Right lobe of liver (tissue), 6 donors: Measurements from ENCODE around the gene CYB561A3. TPM values are rescaled to one million over a fixed set of nuclear protein-coding genes. Genes with fewer than 3 reads are reported as not detected.

Source experiments
- ATAC-seq, 4 donors: fragments of 200-7000 bp; cut with Tn5 transposase; one replicate each; pipeline ENCODE4 v1.9.1; 2020; ENCODE audit warnings: mild to moderate bottlenecking in 4 of 4, moderate library complexity in 4 of 4
- DNase-seq, 3 donors: peaks; one replicate each; pipeline ENCODE4 v3.0.0-alpha.2; 2020
- H3K27ac ChIP-seq, 3 donors: fragments of 200-600 bp; one replicate each; pipeline ENCODE4 v1.8.0; 2022
- H3K27me3 ChIP-seq, 2 donors: fragments of 200-600 bp; one replicate each; pipeline ENCODE4 v1.8.0; 2022
- H3K36me3 ChIP-seq, 4 donors: fragments of 200-600 bp; sonication (generic) in 1 of 4; one replicate each; pipeline versions ENCODE4 v1.5.1 to v1.8.0; 2017 to 2022; ENCODE audit warnings: control low read depth in 1 of 4
- H3K4me1 ChIP-seq, 4 donors: fragments of 200-600 bp; sonication (generic) in 1 of 4; one replicate each; pipeline versions ENCODE4 v1.5.1 to v1.8.0; 2017 to 2022; ENCODE audit warnings: control low read depth in 1 of 4
- H3K4me3 ChIP-seq, 3 donors: fragments of 200-600 bp; one replicate each; pipeline ENCODE4 v1.8.0; 2022
- H3K9me3 ChIP-seq, 4 donors: fragments of 200-600 bp; sonication (generic) in 1 of 4; one replicate each; pipeline versions ENCODE4 v1.5.1 to v1.8.0; 2017 to 2022; ENCODE audit warnings: control low read depth in 1 of 4
- POLR2A ChIP-seq: fragments of 450-650 bp; IDR thresholded peaks from one replicate; pipeline ENCODE4 v1.6.1; 2017; ENCODE audit warnings: antibody characterized with exemption, mild to moderate bottlenecking
- WGBS: methylation state at CpG from one replicate; pipeline ENCODE4 v1.1.6; 2018; ENCODE audit warnings: low coverage, low lambda C conversion rate; ENCODE audit not compliant: insufficient coverage; ENCODE audit errors: missing lambda C conversion rate; 5-methylcytosine and 5-hydroxymethylcytosine counted together
- intact Hi-C, 2 donors: fragments of 100-400 bp; cut with DNase I; formaldehyde crosslinking; loops; one replicate each; pipeline versions ENCODE4 v1.11.2 to v1.14.1; 2022
- total RNA-seq, 6 experiments: library from RNA; depleted of rRNA in 2 of 6; stranded (reverse); fragments of >200 nt in 2 of 6; fragmentation: NEBNext Ultra II Directional in 3 of 6; extraction: Animal tissue kit (Norgen Biotek cat#: 25700) in 3 of 6; gene quantifications; one replicate each; pipeline versions ENCODE4 v1.1.0 to v1.2.4, GENCODE V29; 2016 to 2023
- TF ChIP-seq, protein P1 (sequence below), 4 donors: fragments of 200-600 bp in 3 of 4; fragments of 450-650 bp in 1 of 4; IDR thresholded peaks; one replicate each; pipeline versions ENCODE4 v1.5.1 to v1.8.0; 2016 to 2022; ENCODE audit warnings: antibody characterized with exemption in 4 of 4, mild to moderate bottlenecking in 2 of 4
- donor health status: DM: no; HTN: yes; CAD: no.
- donor health status: DM: no; HTN: no; CAD: no.
- donor health status: DM: no; HTN: no; CAD: no.
- donor health status: DM: no; HTN: yes; CAD: no.
- donor health status: DM: no; HTN: yes; CAD: no.

Gene CYB561A3
- total RNA-seq, 6 experiments from 2014 or later = 25.6 to 41.8 (median 35.2) TPM

GRCh38 chr11:61359516-61359915 lies 2.2 kb downstream of the CYB561A3 start:
- peaks cover 0 to 5% (median 2%) of the 10 kb centered on the region in 4 donors for H3K36me3 ChIP-seq
- no peaks in the 10 kb centered on the region for H3K9me3 ChIP-seq
- intact Hi-C loops = no loop called here
- DNase-seq (no peak), ATAC-seq (no peak)
- 76% methylated on average over 6 of the region's 6 CpGs for WGBS
- no peak overlapping the region for H3K27ac ChIP-seq
- no peak overlapping the region for H3K4me3 ChIP-seq
- TF ChIP-seq POLR2A = no peak
- TF ChIP-seq, protein P1, sequence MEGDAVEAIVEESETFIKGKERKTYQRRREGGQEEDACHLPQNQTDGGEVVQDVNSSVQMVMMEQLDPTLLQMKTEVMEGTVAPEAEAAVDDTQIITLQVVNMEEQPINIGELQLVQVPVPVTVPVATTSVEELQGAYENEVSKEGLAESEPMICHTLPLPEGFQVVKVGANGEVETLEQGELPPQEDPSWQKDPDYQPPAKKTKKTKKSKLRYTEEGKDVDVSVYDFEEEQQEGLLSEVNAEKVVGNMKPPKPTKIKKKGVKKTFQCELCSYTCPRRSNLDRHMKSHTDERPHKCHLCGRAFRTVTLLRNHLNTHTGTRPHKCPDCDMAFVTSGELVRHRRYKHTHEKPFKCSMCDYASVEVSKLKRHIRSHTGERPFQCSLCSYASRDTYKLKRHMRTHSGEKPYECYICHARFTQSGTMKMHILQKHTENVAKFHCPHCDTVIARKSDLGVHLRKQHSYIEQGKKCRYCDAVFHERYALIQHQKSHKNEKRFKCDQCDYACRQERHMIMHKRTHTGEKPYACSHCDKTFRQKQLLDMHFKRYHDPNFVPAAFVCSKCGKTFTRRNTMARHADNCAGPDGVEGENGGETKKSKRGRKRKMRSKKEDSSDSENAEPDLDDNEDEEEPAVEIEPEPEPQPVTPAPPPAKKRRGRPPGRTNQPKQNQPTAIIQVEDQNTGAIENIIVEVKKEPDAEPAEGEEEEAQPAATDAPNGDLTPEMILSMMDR (IDR thresholded peaks at IDR 0.05) = no peak
- peaks cover 0 to 25% (median 6%) of the 10 kb centered on the region in 4 donors for H3K4me1 ChIP-seq
- no peaks in the 10 kb centered on the region for H3K27me3 ChIP-seq

GRCh38 chr11:61358566-61358965 lies 3.1 kb downstream of the CYB561A3 start:
- H3K36me3 ChIP-seq = no peaks in the 10 kb centered on the region
- H3K27ac ChIP-seq = no peak overlapping the region
- DNase-seq (no peak), ATAC-seq (no peak)
- peaks cover 0 to 22% (median 6%) of the 10 kb centered on the region in 4 donors for H3K4me1 ChIP-seq
- H3K4me3 ChIP-seq = no peak overlapping the region
- TF ChIP-seq, protein P1 (IDR thresholded peaks at IDR 0.05) = no peak
- no peak for TF ChIP-seq POLR2A
- WGBS = 98% methylated on average over 10 of the region's 11 CpGs
- no peaks in the 10 kb centered on the region for H3K27me3 ChIP-seq
- H3K9me3 ChIP-seq = no peaks in the 10 kb centered on the region
- intact Hi-C loops = no loop called here

DNA sequence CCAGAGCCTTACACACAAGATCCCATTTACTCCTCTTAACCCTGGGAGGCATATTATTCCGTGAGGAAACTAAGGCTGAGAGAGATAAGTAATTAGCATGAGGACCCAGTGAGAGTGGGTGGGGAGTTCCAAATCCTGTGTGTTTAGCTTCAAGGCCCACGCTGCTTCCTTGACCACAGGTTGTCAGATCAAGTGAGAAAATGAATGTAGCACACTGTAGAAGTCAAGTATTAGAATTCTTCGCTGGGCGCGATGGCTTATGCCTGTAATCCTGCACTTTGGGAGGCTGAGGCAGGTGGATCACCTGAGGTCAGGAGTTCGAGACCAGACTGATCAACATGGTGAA lies 3.8 kb downstream of the CYB561A3 start:
- Histone ChIP-seq H3K27me3 (no peaks in the 10 kb centered on the region), H3K36me3 (no peaks in the 10 kb centered on the region), H3K9me3 (no peaks in the 10 kb centered on the region), H3K27ac (no peak overlapping the region), H3K4me3 (no peak overlapping the region), H3K4me1 (peaks cover 0 to 20% (median 0%) of the 10 kb centered on the region in 4 donors)
- no peak for ATAC-seq
- intact Hi-C loops = no loop called here
- DNase-seq = no peak
- 80% methylated on average over 6 of the region's 6 CpGs for WGBS
- TF ChIP-seq, protein P1 (IDR thresholded peaks at IDR 0.05) = no peak
- TF ChIP-seq POLR2A = no peak

DNA sequence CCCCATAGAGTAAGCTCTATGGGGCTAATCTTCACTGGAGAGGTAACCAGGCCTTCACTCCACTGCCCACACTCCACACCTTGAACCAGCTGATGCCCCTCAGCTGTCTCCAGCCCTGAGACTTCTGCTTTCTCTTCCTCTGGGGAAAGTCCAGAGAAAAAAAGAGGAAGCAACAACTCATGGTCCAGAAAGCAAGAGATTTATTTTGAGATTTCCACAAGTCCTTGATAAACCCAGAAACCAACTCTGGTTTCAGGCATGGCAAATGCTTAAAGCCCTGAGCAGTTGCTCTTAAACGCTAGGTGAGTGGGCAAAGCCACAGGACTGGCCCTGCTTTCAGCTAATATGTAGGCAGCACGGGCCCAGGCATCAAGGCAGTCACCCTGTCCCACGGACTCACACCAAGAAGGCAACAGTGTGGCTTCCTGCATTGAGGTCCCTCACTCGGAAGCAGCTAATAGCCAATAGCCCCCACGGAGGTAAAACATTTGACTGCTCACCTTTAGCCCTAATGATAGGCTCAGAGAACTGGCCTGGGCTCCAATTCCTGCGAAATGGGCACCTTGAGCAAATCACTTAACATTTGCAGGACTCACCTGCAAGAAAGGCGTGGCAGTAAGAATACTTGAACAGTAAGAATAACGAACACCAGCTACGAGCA lies 4.3 kb downstream of the CYB561A3 start:
- WGBS = 88% methylated on average over 5 of the region's 9 CpGs
- intact Hi-C loops = no loop called here
- no peak overlapping the region for H3K27ac ChIP-seq
- no peak for TF ChIP-seq POLR2A
- TF ChIP-seq, protein P1 (IDR thresholded peaks at IDR 0.05) = no peak
- DNase-seq = no peak
- ATAC-seq = no peak
- no peak overlapping the region for H3K4me3 ChIP-seq
- H3K9me3 ChIP-seq = no peaks in the 10 kb centered on the region
- peaks cover 0 to 18% (median 0%) of the 10 kb centered on the region in 4 donors for H3K4me1 ChIP-seq
- H3K36me3 ChIP-seq = peaks cover 0 to 2% (median 0%) of the 10 kb centered on the region in 4 donors
- H3K27me3 ChIP-seq = no peaks in the 10 kb centered on the region
